GM12878 (cell line): ENCODE results near the gene PRKN. TPM values are rescaled to one million over a fixed set of nuclear protein-coding genes. Genes with fewer than 3 reads are reported as not detected.

ENCODE experiments used
- ATAC-seq: fragments of 200-7000 bp; cut with Tn5 transposase; 3 replicates; pipeline ENCODE4 v1.9.1; 2020; ENCODE audit warnings: mild to moderate bottlenecking, moderate library complexity
- BruUV-seq: library from RNA; stranded (reverse); fragments of 400-500 nt; replicated peaks from 2 replicates; lab custom pipeline; 2021; lab: Mats Ljungman, UMichigan
- CTCF ChIA-PET: fragments of 300-600 bp; sonication (Branson Sonifier 250); formaldehyde crosslinking; extraction: SDS; loops from one replicate; lab custom pipeline; 2021; ENCODE audit warnings: inconsistent platforms; lab: Yijun Ruan, JAX
- POLR2A ChIA-PET: fragments of 350-600 bp; formaldehyde crosslinking; extraction: SDS; loops from one replicate; lab custom pipeline; 2021; ENCODE audit warnings: inconsistent platforms; lab: Charles Lee
- RAD21 ChIA-PET: fragments of 300-600 bp; sonication (Branson Sonifier 250); formaldehyde crosslinking; loops from one replicate; lab custom pipeline; 2023; ENCODE audit warnings: antibody characterized with exemption; ENCODE audit not compliant: unreplicated experiment; lab: Charles Lee
- SMC1A ChIA-PET: fragments of 300-600 bp; sonication (Branson Sonifier 250); formaldehyde crosslinking; loops from one replicate; lab custom pipeline; 2023; ENCODE audit not compliant: unreplicated experiment, uncharacterized antibody; lab: Charles Lee
- DNase-seq: peaks from one replicate; pipeline ENCODE4 v3.0.0-alpha.2; 2011; ENCODE audit warnings: low read depth, low spot score
- FAIRE-seq: peaks from 3 replicates; lab custom pipeline; 2011; peaks lifted over from hg19 to GRCh38; lab: Jason Lieb, UNC
- H2AFZ ChIP-seq: 2 replicates; pipeline ENCODE4 v1.6.0; 2011; ENCODE audit warnings: low read depth, low read length, control low read depth; ENCODE audit not compliant: control insufficient read depth
- H3K27ac ChIP-seq: 2 replicates; pipeline ENCODE4 v1.5.1; 2011; ENCODE audit warnings: control low read depth; ENCODE audit not compliant: control insufficient read depth, insufficient read depth
- H3K27me3 ChIP-seq, 2 experiments: replicated peaks in 1 of 2; 2 replicates each; pipeline versions ENCODE4 v1.6.0 to v1.6.1; 2011; ENCODE audit warnings: low read length in 1 of 2; ENCODE audit not compliant: control insufficient read depth in 2 of 2, insufficient read depth in 2 of 2
- H3K36me3 ChIP-seq, 2 experiments: 2 replicates each; pipeline ENCODE4 v1.5.1; 2011; ENCODE audit warnings: low read length in 1 of 2; ENCODE audit not compliant: control insufficient read depth in 2 of 2, insufficient read depth in 2 of 2
- H3K4me1 ChIP-seq: 2 replicates; pipeline ENCODE4 v1.6.1; 2011; ENCODE audit warnings: mild to moderate bottlenecking, low read length, moderate library complexity, mixed read lengths; ENCODE audit not compliant: control insufficient read depth, insufficient read depth
- H3K4me2 ChIP-seq: 2 replicates; pipeline ENCODE4 v1.6.0; 2011; ENCODE audit warnings: control low read depth; ENCODE audit not compliant: control insufficient read depth, insufficient read depth
- H3K4me3 ChIP-seq: fragments of 200-600 bp; sonication (generic); 2 replicates; pipeline ENCODE4 v1.5.1; 2016
- H3K79me2 ChIP-seq: 2 replicates; pipeline ENCODE4 v1.6.0; 2011; ENCODE audit warnings: low read length; ENCODE audit not compliant: control insufficient read depth, insufficient read depth
- H3K9ac ChIP-seq: 2 replicates; pipeline ENCODE4 v1.8.0; 2011; ENCODE audit warnings: low read length, control low read depth, mixed read lengths; ENCODE audit not compliant: control insufficient read depth, insufficient read depth
- H3K9me3 ChIP-seq: replicated peaks from 3 replicates; pipeline ENCODE4 v1.5.1; 2011; ENCODE audit warnings: mild to moderate bottlenecking, low read length; ENCODE audit not compliant: control insufficient read depth, insufficient read depth
- H4K20me1 ChIP-seq: 2 replicates; pipeline ENCODE4 v1.6.0; 2011; ENCODE audit not compliant: control insufficient read depth, insufficient read depth
- CHD1 ChIP-seq: IDR thresholded peaks from 2 replicates; pipeline ENCODE4 v1.6.1; 2012; ENCODE audit warnings: low read depth, low read length, improper control_type of control experiment
- E4F1 ChIP-seq: fragments of 450-650 bp; IDR thresholded peaks from 2 replicates; pipeline ENCODE4 v1.6.1; 2018; ENCODE audit warnings: borderline replicate concordance, mild to moderate bottlenecking; ENCODE audit not compliant: partially characterized antibody
- EED ChIP-seq: sonication (generic); IDR thresholded peaks from 2 replicates; pipeline ENCODE4 v1.6.1; 2016; ENCODE audit warnings: antibody characterized with exemption, low read depth
- EGR1 ChIP-seq, 2 experiments: IDR thresholded peaks; 1 replicate in 1 of 2; 2 replicates in 1 of 2; pipeline ENCODE4 v1.6.1; 2011 to 2012; ENCODE audit warnings: low read depth in 2 of 2, low read length in 2 of 2, borderline replicate concordance in 1 of 2, mild to moderate bottlenecking in 1 of 2, moderate library complexity in 1 of 2
- MTA3 ChIP-seq: IDR thresholded peaks from 2 replicates; pipeline ENCODE4 v1.6.1; 2012; ENCODE audit warnings: low read length, inconsistent platforms, borderline replicate concordance
- MXI1 ChIP-seq: fragments of 150-350 bp; IDR thresholded peaks from 2 replicates; pipeline ENCODE4 v1.6.1; 2011; ENCODE audit warnings: low read depth, mild to moderate bottlenecking, inconsistent platforms, low read length, improper control_type of control experiment
- PBX3 ChIP-seq: IDR thresholded peaks from 2 replicates; pipeline ENCODE4 v1.6.1; 2011; ENCODE audit warnings: mild to moderate bottlenecking, low read depth, low read length, moderate library complexity; ENCODE audit not compliant: insufficient replicate concordance
- POLR2A ChIP-seq: IDR thresholded peaks from 2 replicates; pipeline ENCODE4 v1.6.1; 2011; ENCODE audit warnings: low read depth, mild to moderate bottlenecking, low read length
- PRDM15 ChIP-seq: fragments of 450-650 bp; formaldehyde crosslinking; IDR thresholded peaks from 2 replicates; pipeline ENCODE4 v1.4.0; 2020; ENCODE audit warnings: mild to moderate bottlenecking, moderate library complexity
- SREBF1 ChIP-seq: IDR thresholded peaks from 2 replicates; pipeline ENCODE4 v1.6.1; 2012; ENCODE audit warnings: mild to moderate bottlenecking, low read length
- ZNF687 ChIP-seq: fragments of 450-650 bp; IDR thresholded peaks from 2 replicates; pipeline ENCODE4 v1.6.1; 2017; ENCODE audit warnings: mild to moderate bottlenecking, moderate library complexity
- WGBS: methylation state at CpG from one replicate; pipeline ENCODE4 v1.1.6; 2016; ENCODE audit warnings: low lambda C conversion rate; ENCODE audit not compliant: insufficient replicate concordance, insufficient coverage; ENCODE audit errors: missing lambda C conversion rate; 5-methylcytosine and 5-hydroxymethylcytosine counted together
- in situ Hi-C: fragments of 300-500 bp; cut with MboI; formaldehyde crosslinking; loops from 9 replicates; pipeline ENCODE4 v1.14.3; 2018; ENCODE audit warnings: mixed read lengths
- intact Hi-C: fragments of 100-400 bp; cut with micrococcal nuclease; formaldehyde crosslinking; loops from one replicate; pipeline ENCODE4 v1.14.2; 2022; ENCODE audit not compliant: unreplicated experiment
- polyA plus RNA-seq, 11 experiments: library from polyadenylated mRNA; depleted of rRNA in 4 of 11; unstranded in 6 of 11; stranded (reverse) in 5 of 11; fragments of >200 nt; fragmentation: Nextera tagmentation in 4 of 11; fragmentation: Illumina TruSeq in 1 of 11; extraction: Ambion mirVana in 4 of 11; extraction: Trizol in 1 of 11; gene quantifications; 1 replicate in 1 of 11; 2 replicates in 10 of 11; pipeline versions ENCODE4 v1.2.1 to v1.2.3, GENCODE V29; 2011 to 2016; ENCODE audit warnings: inconsistent platforms in 2 of 11, missing spikeins in 2 of 11, low read depth in 1 of 11
- total RNA-seq, 4 experiments: library from RNA; depleted of rRNA in 3 of 4; stranded (reverse); fragments of >200 nt in 3 of 4; fragmentation: Illumina TruSeq in 1 of 4; extraction: Trizol in 1 of 4; gene quantifications; 2 replicates each; pipeline versions ENCODE4 v1.2.1 to v1.2.3, GENCODE V29; 2013 to 2021
- TF ChIP-seq, protein P1 (sequence below): IDR thresholded peaks from 2 replicates; pipeline ENCODE4 v1.6.1; 2011; ENCODE audit warnings: low read depth, low read length, improper control_type of control experiment, borderline replicate concordance

PRKN gene
- total and polyA plus RNA-seq, 10 of the 15 experiments (the other 5 are each of a cell fraction or from before 2014, with no cell fraction given): 0.06 to 0.09 TPM; not detected in 8

DNA sequence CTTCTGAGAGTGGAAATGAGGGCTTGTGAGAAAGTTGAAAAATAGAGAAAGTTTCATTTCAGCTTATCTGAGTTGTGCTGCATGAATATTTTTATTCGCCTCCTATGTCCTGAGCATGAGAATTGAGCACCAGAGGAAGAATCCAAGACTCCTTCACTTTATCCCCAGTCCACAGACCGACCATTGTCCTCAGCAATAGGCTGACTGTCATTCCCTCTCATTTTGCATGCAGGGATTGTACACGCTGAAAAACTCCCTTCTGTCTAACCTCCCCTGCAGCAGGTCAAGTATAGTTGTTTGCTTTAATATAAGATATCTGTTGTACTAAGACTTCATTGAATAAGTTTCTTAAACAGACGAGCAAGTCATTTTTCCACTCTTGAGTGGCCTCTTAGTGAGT is 437.6 kb downstream of the PRKN start:
- Histone ChIP-seq H3K4me3 (no peak overlapping the region), H4K20me1 (no peaks in the 10 kb centered on the region; the same call in 1 of the 2 replicates), H3K4me2 (no peak overlapping the region), H3K36me3 (no peaks in the 10 kb centered on the region), H3K27me3 (no peaks in the 10 kb centered on the region), H2AFZ (no peak overlapping the region), H3K9me3 (no peaks in the 10 kb centered on the region), H3K79me2 (no peaks in the 10 kb centered on the region), H3K4me1 (no peaks in the 10 kb centered on the region), H3K9ac (no peak overlapping the region), H3K27ac (no peak overlapping the region)
- 22% methylated on average over 4 of the region's 4 CpGs for WGBS
- POLR2A ChIA-PET: no interaction called here
- RAD21 ChIA-PET: no interaction called here
- in situ Hi-C loops (no loop called here), intact Hi-C loops (no loop called here)
- FAIRE-seq (no peak), DNase-seq (no peak), ATAC-seq (no peak)
- CTCF ChIA-PET: no interaction called here
- BruUV-seq: no TSS peak
- SMC1A ChIA-PET: no interaction called here
- TF ChIP-seq POLR2A (no peak), PRDM15 (CRISPR knock-in tag) (no peak), SREBF1 (no peak), EGR1 (IDR thresholded peaks at IDR 0.05; ENCODE audit: borderline replicate concordance in 1 of 2, low read depth in 2 of 2, low read length in 2 of 2) (no peak), E4F1 (no peak), MXI1 (no peak), MTA3 (no peak), EED (no peak), CHD1 (no peak), ZNF687 (no peak), PBX3 (no peak)
- TF ChIP-seq, protein P1, sequence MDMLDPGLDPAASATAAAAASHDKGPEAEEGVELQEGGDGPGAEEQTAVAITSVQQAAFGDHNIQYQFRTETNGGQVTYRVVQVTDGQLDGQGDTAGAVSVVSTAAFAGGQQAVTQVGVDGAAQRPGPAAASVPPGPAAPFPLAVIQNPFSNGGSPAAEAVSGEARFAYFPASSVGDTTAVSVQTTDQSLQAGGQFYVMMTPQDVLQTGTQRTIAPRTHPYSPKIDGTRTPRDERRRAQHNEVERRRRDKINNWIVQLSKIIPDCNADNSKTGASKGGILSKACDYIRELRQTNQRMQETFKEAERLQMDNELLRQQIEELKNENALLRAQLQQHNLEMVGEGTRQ: no peak
